ENCODE measurements around the gene RGMB.

Gene RGMB

GRCh38 chr5:98783051-98783649, 9.7 kb downstream of the RGMB start:
- in situ Hi-C loops (cut with MboI; ENCODE audit: low sequenced_read_pairs): no loop called here

- in situ Hi-C loops (cut with MboI; ENCODE audit: low sequenced_read_pairs): no loop called here
Observed at GRCh38 chr5:98784411-98784810, 10.9 kb downstream of the RGMB start.

DNA sequence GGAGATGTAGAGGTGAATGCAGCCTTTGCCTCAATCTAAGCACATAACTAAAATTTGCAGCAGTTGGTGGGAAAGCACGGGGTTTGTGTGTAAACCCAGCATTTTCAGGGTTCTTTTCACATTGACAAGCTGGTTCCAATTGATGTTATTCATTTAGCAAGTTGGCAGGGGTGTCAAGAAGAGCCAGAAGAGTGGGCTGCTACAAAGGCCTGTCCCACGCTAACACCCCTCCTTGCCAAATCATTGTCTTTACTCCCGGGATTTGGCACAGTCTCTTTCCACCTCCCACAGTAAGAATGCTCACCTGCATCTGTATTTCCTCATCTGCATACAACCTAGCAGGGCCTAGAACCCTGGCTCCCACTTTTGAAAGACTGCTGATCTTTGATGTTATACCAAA, 11.8 kb downstream of the RGMB start:
- in situ Hi-C loops (cut with MboI; ENCODE audit: low sequenced_read_pairs): no loop called here

DNA sequence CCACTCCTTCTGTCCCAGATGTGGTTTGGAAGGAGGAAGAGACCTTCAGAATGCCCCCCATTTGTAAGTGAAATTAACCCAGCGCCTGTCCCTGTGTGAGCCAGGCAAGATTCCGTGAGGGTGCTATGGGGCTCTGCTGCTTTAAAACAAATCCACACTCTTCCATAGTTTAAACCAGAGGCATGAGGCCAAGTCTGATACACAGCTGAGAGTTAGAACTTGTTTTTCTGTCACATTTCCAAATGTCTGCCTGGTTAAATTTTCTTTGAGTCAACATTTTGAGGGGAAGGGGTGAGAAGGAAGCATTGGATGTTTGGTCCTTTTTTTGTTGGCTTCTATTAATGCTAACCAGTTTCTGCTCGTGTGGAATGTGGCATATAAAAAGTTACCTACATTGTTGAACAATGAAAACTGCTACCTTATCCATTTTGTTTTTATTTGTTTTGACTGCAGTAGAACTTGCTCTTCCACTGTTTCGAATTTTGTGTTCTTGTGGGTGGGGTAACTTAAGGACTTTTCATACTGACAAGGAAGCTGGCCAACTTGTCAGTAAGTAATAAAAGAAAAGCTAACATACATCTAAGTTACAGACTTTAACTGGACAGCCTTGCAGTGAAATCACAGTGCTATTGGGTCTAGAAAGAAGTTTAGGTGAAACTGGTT, 12.9 kb downstream of the RGMB start:
- in situ Hi-C loops (cut with MboI; ENCODE audit: low sequenced_read_pairs): no loop called here

GRCh38 chr5:98787131-98787719, 13.8 kb downstream of the RGMB start:
- in situ Hi-C loops (cut with MboI; ENCODE audit: low sequenced_read_pairs): no loop called here

DNA sequence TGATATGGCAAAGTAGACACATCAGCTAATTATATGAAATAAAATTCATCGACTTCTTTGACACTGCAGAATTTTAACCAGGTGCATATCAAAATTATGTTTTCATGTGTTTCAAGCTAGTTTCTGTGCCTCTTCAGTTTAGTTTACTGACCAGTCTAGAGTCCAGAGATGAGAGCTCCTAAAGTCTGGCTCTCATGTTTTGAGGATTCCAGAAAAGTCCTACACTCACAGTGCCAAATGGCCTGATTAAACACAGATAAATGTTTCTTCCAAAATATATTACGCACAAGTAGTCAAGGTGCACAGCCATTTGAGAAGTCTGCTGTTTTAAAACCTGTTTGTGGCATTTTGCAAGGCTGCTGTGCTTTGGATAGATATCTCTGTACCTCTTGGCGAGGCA, 15.6 kb downstream of the RGMB start:
- in situ Hi-C loops (cut with MboI; ENCODE audit: low sequenced_read_pairs): no loop called here

DNA sequence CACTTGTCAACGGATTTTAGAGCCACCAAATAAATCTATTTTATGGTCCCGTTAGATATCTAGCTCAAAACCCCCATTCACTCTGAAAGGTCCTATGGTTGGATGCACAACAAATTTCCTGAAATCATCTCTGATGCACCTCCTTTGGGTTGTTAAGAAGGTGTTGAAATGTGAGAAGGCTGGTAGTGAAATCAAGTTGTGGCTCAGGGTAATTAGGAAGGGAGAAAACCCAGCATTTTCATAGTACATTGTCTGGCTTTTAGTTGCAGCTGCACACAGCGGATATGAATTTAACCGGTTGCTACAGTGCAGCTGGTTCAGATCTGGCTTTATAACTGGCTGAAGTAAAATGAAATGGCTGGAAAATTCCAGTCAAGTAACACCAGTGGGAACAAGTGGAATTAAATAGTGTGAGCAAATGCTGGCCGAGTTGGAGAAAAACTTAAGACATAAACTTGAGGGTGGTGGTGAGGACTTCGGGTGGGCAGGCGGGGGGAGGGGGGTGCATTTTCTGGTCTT, 17.6 kb downstream of the RGMB start:
- in situ Hi-C loops (cut with MboI; ENCODE audit: low sequenced_read_pairs): no loop called here

- in situ Hi-C loops (cut with MboI; ENCODE audit: low sequenced_read_pairs): no loop called here
Observed at GRCh38 chr5:98791898-98792580, 18.6 kb downstream of the RGMB start.

GRCh38 chr5:98793223-98793622, 19.8 kb downstream of the RGMB start:
- in situ Hi-C loops (cut with MboI; ENCODE audit: low sequenced_read_pairs): no loop called here

DNA sequence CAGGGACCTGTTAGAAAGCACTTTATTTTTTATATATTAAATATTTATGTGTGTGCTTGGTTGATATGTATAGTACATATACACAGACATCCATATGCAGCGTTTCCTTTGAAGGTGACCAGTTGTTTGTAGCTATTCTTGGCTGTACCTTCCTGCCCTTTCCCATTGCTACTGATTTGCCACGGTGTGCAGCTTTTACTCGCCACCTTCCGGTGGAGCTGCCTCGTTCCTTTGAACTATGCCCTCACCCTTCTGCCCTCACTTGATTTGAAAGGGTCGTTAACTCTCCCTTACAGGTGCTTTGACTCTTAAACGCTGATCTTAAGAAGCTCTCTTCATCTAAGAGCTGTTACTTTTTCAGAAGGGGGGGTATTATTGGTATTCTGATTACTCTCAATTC, 20.5 kb downstream of the RGMB start:
- in situ Hi-C loops (cut with MboI; ENCODE audit: low sequenced_read_pairs): no loop called here

- in situ Hi-C loops (cut with MboI; ENCODE audit: low sequenced_read_pairs): no loop called here
Observed at GRCh38 chr5:98794414-98795080, 21.1 kb downstream of the RGMB start.

DNA sequence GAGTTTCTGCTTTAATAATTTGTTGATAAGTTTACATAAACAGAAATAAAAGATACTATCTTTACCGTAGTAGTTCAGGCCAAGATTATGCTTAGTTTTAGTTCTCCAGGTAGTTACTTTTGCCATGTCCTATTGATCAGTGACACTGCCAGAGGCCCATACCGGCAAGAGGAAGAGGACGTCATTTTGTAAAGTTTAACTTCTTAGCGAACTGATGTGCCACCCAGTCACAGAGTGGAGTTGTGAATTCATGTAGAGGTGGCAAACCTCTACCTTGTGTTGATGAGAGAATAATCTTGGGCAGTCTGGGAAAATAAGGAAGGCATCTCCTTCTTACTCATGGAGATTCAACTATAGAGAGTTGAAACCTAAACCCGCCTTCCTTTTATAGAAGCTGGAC, 21.8 kb downstream of the RGMB start:
- in situ Hi-C loops (cut with MboI; ENCODE audit: low sequenced_read_pairs): no loop called here

DNA sequence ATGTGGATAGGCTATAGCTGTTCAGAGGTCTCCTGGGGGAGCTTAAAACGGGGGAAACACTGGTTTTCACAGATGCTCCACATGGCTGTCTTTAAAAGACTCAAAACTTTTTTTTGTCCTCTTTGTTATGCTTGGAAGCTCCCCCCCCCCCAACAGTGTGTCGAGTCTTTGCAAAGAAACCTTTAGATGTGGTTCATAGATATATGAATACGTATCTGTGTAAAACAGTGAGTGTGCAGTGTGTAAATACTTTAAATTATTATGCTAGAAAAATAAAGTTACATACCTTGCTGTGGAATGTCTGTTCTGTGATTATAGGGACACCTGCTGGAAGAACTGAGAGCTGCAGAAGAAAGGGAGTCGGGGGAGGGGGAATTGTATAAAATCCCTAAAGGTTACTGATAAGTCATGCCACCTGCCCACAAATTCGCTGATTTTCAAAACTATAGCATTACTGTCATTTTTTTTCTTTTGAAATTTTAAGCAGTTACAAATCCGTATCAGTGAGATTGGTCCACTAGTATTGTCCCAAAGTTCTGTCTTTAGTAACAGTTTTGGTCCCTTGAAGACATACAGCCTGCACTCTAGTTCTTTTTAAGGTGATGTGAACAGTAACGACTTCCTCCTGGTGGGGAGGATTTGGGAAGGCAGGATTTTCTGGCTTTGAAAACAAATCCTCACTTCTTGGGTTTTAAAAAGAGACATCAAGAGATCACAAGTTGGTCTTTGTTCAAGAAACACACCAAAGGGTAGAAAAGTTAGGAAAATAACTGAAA, 22.9 kb downstream of the RGMB start:
- in situ Hi-C loops (cut with MboI; ENCODE audit: low sequenced_read_pairs): no loop called here

DNA sequence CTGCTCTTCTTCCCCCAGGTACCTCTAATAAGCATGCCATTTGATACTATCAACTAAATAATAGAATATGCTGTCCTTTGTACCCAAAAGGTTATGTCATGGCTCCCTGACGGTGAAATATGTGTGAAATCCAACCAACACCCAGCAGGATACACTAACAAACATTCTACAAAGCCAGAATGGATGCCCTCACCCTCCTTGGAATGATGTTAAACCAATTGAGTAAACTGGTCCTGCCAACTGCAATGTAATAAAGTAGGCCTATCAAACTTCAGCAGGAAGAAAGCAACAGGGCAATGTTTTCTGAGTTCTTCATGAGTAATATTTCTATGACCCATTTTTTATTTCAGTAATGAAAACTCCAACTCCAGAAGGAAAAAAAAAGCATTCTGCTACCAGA, 24.9 kb downstream of the RGMB start:
- in situ Hi-C loops (cut with MboI; ENCODE audit: low sequenced_read_pairs): no loop called here

- in situ Hi-C loops (cut with MboI; ENCODE audit: low sequenced_read_pairs): no loop called here
Observed at GRCh38 chr5:98798847-98799246, 25.4 kb downstream of the RGMB start.

DNA sequence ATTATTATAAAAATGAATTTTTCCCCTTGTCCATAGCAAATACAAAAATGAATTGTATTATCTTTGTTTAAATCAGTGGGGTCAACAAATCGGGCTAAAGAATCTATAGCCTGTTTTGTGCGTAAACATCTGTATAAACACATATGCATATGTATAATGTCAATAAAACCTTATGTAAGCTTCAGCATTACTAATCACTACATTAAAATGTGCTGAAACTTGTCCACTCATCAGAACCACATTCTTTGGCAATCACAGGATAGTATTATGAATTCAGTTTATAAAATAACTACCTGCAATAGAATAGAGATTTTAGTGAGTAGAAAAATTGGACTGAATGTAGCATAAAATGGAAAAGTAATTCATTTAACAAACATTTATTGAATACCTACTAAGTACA, 30.6 kb downstream of the RGMB start:
- in situ Hi-C loops (cut with MboI; ENCODE audit: low sequenced_read_pairs): no loop called here

- in situ Hi-C loops (cut with MboI; ENCODE audit: low sequenced_read_pairs): no loop called here
Observed at GRCh38 chr5:98805070-98805469, 31.6 kb downstream of the RGMB start.

- in situ Hi-C loops (cut with MboI; ENCODE audit: low sequenced_read_pairs): no loop called here
Observed at GRCh38 chr5:98807806-98808205, 34.3 kb downstream of the RGMB start.

GRCh38 chr5:98810206-98810605, 36.7 kb downstream of the RGMB start:
- in situ Hi-C loops (cut with MboI; ENCODE audit: low sequenced_read_pairs): no loop called here

- in situ Hi-C loops (cut with MboI; ENCODE audit: low sequenced_read_pairs): no loop called here
Observed at GRCh38 chr5:98813755-98814154, 40.3 kb downstream of the RGMB start.
